Body of pancreas (tissue), 4 donors: ENCODE results near the gene ZNF562. TPM values are rescaled to one million over a fixed set of nuclear protein-coding genes. Genes with fewer than 3 reads are reported as not detected.

Experiments used
- ATAC-seq: fragments of 150-250 bp; one replicate; pipeline ENCODE4 v1.9.1; 2016
- DNase-seq, 4 donors: peaks; one replicate each; pipeline ENCODE4 v3.0.0-alpha.2; 2019
- H3K27ac ChIP-seq, 4 donors: fragments of 200-600 bp; sonication (generic); 1 replicate in 3 of 4; 2 replicates in 1 of 4; pipeline versions ENCODE4 v1.5.1 to v1.6.1; 2016 to 2019; ENCODE audit warnings: mild to moderate bottlenecking in 1 of 4, mixed read lengths in 1 of 4, moderate library complexity in 1 of 4
- H3K27me3 ChIP-seq, 2 donors: fragments of 200-600 bp; sonication (generic); one replicate each; pipeline ENCODE4 v1.6.0; 2016; ENCODE audit warnings: mild to moderate bottlenecking in 1 of 2
- H3K36me3 ChIP-seq, 2 donors: fragments of 200-600 bp; sonication (generic); replicated peaks in 1 of 2; 2 replicates each; pipeline ENCODE4 v1.5.1; 2016; ENCODE audit warnings: low read depth in 2 of 2; ENCODE audit not compliant: insufficient read depth in 1 of 2
- H3K4me1 ChIP-seq: fragments of 200-600 bp; sonication (generic); one replicate; pipeline ENCODE4 v1.6.0; 2016
- H3K4me3 ChIP-seq, 2 donors: fragments of 200-600 bp; sonication (generic); 1 replicate in 1 of 2; 2 replicates in 1 of 2; pipeline ENCODE4 v1.5.1; 2016 to 2019
- H3K9me3 ChIP-seq, 3 donors: fragments of 200-600 bp; sonication (generic); 1 replicate in 2 of 3; 2 replicates in 1 of 3; pipeline ENCODE4 v1.5.1; 2016
- POLR2A ChIP-seq, 3 donors: fragments of 450-650 bp; IDR thresholded peaks; one replicate each; pipeline ENCODE4 v1.6.1; 2016; ENCODE audit warnings: antibody characterized with exemption in 3 of 3, mild to moderate bottlenecking in 2 of 3
- WGBS, 2 donors: methylation state at CpG; one replicate each; pipeline ENCODE4 v1.1.5; 2017; 5-methylcytosine and 5-hydroxymethylcytosine counted together
- intact Hi-C: fragments of 100-400 bp; cut with DNase I; formaldehyde crosslinking; loops from one replicate; pipeline ENCODE4 v1.15.1; 2023
- total RNA-seq, 2 donors: library from RNA; depleted of rRNA; stranded (reverse); fragments of >200 nt; gene quantifications; one replicate each; pipeline ENCODE4 v1.1.0, GENCODE V29; 2016
- TF ChIP-seq, protein P1 (sequence below), 7 experiments: fragments of 450-650 bp in 4 of 7; fragments of 200-600 bp in 3 of 7; sonication (generic) in 3 of 7; IDR thresholded peaks; one replicate each; pipeline ENCODE4 v1.5.1; 2016 to 2019; ENCODE audit warnings: antibody characterized with exemption in 7 of 7

The ZNF562 gene
- total RNA-seq, 2 donors from 2014 or later: 9.1 to 18.1 TPM

DNA sequence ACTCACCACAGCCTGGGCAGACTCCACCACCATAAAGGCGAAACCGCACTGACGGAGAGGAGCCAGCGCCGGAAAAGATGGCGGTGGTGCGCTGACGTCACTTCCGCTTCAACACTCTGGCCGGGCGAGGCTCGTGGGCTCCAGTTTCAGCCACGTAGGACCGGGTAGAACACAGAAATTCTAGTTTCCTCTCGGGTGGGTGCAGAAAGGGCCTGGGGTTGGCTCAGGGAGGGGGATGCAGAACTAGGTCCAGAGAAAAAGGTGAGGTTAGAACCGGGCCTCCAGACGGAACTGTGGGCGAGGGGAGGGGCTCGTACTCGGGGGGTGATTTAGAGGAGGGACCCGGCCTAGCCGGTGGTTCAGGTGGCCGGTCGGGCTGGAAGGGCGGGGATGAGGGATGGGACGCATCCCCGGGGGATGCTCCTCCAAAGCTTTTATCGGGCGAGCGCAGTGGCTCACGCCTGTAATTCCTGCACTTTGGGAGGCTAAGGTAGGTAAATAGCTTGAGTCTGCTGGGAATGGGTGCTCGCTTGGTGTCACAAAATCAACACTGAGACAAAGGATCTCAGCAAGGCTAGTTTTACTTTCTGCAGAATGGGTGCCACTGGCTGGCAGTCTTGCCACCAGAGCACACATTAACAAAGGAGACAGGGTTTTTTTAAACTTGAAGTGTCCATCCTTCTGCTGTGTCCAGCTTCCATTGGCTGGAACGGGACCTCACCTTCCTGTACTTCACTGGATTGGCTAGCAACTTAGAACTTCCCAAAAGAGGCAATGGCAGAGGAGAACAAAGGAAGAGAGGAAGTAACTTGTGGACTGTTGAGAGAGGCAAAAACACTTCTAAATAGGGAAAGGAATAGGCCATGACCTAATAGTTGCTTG lies 53.5 kb downstream of the ZNF562 start, which contains the start of gene ZNF561:
TSS of gene ZNF561 (minus strand) at position 77 of the 882 bp plus-strand sequence. CDS start 1,776 bp downstream, outside the sequence.
- H3K27ac ChIP-seq: peak within 1 kb of the TSS; percentile 76 to 93 (median 92)
- intact Hi-C loops: loop anchor here (10.0 kb wide), 1 partner anchor 173 kb away; no protein-coding TSS in a partner anchor
- peaks cover 22% of the 10 kb centered on the region for H3K4me1 ChIP-seq
- 1% methylated on average over 17 to 33 of the region's 33 CpGs for WGBS, 2 donors
- H3K9me3 ChIP-seq: no peaks in the 10 kb centered on the region
- peak; percentile 90 for ATAC-seq
- DNase-seq: peak; percentile 85 to 87 (median 86)
- peak; percentile 6 to 60 (median 60) for TF ChIP-seq POLR2A (IDR thresholded peaks at IDR 0.05)
- TF ChIP-seq, protein P1, sequence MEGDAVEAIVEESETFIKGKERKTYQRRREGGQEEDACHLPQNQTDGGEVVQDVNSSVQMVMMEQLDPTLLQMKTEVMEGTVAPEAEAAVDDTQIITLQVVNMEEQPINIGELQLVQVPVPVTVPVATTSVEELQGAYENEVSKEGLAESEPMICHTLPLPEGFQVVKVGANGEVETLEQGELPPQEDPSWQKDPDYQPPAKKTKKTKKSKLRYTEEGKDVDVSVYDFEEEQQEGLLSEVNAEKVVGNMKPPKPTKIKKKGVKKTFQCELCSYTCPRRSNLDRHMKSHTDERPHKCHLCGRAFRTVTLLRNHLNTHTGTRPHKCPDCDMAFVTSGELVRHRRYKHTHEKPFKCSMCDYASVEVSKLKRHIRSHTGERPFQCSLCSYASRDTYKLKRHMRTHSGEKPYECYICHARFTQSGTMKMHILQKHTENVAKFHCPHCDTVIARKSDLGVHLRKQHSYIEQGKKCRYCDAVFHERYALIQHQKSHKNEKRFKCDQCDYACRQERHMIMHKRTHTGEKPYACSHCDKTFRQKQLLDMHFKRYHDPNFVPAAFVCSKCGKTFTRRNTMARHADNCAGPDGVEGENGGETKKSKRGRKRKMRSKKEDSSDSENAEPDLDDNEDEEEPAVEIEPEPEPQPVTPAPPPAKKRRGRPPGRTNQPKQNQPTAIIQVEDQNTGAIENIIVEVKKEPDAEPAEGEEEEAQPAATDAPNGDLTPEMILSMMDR (IDR thresholded peaks at IDR 0.05): no peak
- H3K27me3 ChIP-seq: no peaks in the 10 kb centered on the region
- H3K36me3 ChIP-seq: peaks cover 14 to 16% of the 10 kb centered on the region in 2 donors
- peak within 1 kb of the TSS; percentile 65 to 68 for H3K4me3 ChIP-seq

DNA sequence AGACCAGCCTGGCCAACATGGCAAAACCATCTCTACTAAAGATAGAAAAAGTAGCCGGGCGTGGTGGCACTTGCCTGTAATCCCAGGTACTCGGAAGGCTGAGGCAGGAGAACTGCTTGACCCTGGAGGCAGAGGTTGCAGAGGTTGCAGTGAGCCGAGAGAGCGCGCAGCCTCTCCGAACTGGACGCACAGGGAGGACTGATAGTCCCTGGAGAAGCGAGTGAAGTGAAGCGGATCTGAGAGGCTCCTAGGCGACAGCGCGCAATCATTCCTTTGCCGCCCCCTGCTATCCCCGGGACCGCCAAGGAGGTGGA lies 54.1 kb downstream of the ZNF562 start:
- H3K27ac ChIP-seq: peak overlapping the region; percentile 76 to 93 (median 92)
- intact Hi-C loops: loop anchor here (10.0 kb wide), 1 partner anchor 174 kb away; no protein-coding TSS in a partner anchor
- peak overlapping the region; percentile 65 to 68 for H3K4me3 ChIP-seq
- H3K27me3 ChIP-seq: no peaks in the 10 kb centered on the region
- ATAC-seq (peak; percentile 63), DNase-seq (no peak)
- no peaks in the 10 kb centered on the region for H3K9me3 ChIP-seq
- 0% methylated on average over 6 to 16 of the region's 16 CpGs for WGBS, 2 donors
- H3K36me3 ChIP-seq: peaks cover 15 to 22% of the 10 kb centered on the region in 2 donors
- H3K4me1 ChIP-seq: peaks cover 16% of the 10 kb centered on the region
- TF ChIP-seq, protein P1 (IDR thresholded peaks at IDR 0.05): no peak
- TF ChIP-seq POLR2A (IDR thresholded peaks at IDR 0.05): no peak

DNA sequence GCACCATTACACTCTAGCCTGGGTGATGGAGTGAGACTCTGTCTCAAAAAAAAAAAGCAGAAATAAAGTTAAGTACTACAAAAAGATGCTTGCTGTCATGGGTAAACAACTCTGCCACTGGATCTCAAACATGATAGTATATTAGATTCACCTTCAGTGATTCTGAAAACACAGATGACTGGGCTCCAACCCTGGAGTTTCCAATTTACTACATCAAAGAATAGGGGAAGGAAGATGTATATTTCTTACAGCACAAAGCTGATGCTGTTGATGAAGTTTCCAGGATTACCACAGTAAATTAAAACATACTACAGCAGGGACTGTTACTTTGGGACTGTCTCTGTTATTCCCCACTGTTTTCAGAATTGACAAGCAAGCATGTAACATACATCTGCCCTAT lies 59.1 kb downstream of the ZNF562 start:
- Histone ChIP-seq H3K4me3 (no peak overlapping the region), H3K4me1 (peaks cover 8% of the 10 kb centered on the region), H3K9me3 (peaks cover 0 to 19% (median 0%) of the 10 kb centered on the region in 3 donors), H3K27me3 (no peaks in the 10 kb centered on the region), H3K27ac (no peak overlapping the region), H3K36me3 (peaks cover 57 to 62% of the 10 kb centered on the region in 2 donors)
- no peak for ATAC-seq
- intact Hi-C loops: no loop called here
- TF ChIP-seq, protein P1 (IDR thresholded peaks at IDR 0.05): no peak
- no peak for TF ChIP-seq POLR2A (IDR thresholded peaks at IDR 0.05)
- no peak for DNase-seq

DNA sequence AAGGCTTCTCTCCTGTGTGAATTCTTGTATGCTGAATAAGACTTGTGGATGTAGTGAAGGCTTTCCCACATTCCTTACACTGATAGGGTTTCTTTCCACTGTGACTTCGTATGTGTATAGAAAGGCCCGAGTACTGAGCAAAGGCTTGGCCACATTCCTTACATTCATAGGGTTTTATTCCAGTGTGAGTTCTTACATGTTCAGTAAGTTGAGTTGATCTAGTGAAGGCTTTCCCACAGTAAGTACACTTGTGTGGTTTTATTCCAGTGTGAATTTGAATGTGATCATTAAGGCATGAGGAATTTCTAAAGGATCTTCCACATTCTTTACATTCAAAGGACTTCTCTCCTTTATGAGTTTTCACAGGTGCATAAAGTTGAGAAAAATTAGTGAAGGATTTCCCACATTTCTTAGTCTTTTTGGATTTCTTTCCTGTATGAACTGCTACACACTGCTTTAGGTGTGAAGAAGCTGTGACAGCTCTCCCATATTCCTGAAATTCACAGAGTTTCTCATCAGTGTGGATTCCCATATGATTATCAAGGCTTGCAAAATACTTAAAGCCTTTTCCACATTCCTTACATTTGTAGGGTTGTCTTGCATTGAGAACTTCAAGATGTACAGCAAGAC lies 64.3 kb downstream of the ZNF562 start:
- Histone ChIP-seq H3K9me3 (peaks cover 0 to 41% (median 6%) of the 10 kb centered on the region in 3 donors), H3K36me3 (peaks cover 50 to 51% of the 10 kb centered on the region in 2 donors), H3K4me3 (no peak overlapping the region), H3K27ac (no peak overlapping the region), H3K4me1 (no peaks in the 10 kb centered on the region), H3K27me3 (no peaks in the 10 kb centered on the region)
- TF ChIP-seq POLR2A (IDR thresholded peaks at IDR 0.05): no peak
- TF ChIP-seq, protein P1 (IDR thresholded peaks at IDR 0.05): no peak
- no peak for DNase-seq
- 96 to 100% methylated on average over 2 of the region's 2 CpGs for WGBS, 2 donors
- intact Hi-C loops: no loop called here
- no peak for ATAC-seq
